ENCODE results near the gene DPM3. TPM values are rescaled to one million over a fixed set of nuclear protein-coding genes. Genes with fewer than 3 reads are reported as not detected.

The DPM3 gene
- total RNA-seq, 2 experiments from 2014 or later, result 17.6 to 20.5 TPM

DNA sequence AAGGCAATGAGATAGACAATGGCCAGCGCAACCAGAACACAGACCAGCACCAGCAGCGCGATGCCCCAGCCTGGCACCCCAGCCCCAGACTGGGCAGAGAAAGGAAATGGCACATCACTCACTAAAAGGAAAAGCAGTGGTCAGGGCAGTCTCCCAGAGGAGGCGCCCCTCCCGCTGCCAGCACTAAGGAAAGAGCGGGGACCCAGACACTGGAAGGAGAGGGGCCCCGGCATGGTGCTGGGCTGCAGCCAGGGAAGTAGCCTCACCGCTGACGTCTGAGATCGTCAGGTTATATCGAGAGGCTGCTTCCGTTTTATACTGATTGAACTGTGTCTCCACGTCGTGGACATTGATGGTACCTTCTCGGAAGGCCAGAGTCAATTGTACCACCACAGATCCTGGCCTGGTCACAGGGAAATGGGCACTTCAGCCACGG lies 47.1 kb upstream of the DPM3 start:
- intact Hi-C loops (cut with DNase I, micrococcal nuclease), result no loop called here
- peak overlapping the region; percentile 11 for H3K4me3 Mint-ChIP-seq
- no peaks in the 10 kb centered on the region for H3K27me3 ChIP-seq (ENCODE audit: control insufficient read depth in 1 of 2, insufficient read depth in 2 of 2, low read length in 2 of 2)
- ATAC-seq (ENCODE audit: poor library complexity) (no peak), DNase-seq (no peak)
- peaks cover 6% of the 10 kb centered on the region for H3K36me3 ChIP-seq (ENCODE audit: insufficient read depth, low read length)
- POLR2A ChIA-PET, result no interaction called here
- H3K36me3 Mint-ChIP-seq (ENCODE audit: low read depth), result peaks cover 8% of the 10 kb centered on the region
- H3K9me3 ChIP-seq (ENCODE audit: control insufficient read depth in 1 of 2, insufficient read depth in 1 of 2, low read length in 2 of 2), result no peaks in the 10 kb centered on the region
- H3K4me1 Mint-ChIP-seq (ENCODE audit: low read depth), result peaks cover 10% of the 10 kb centered on the region
- no peaks in the 10 kb centered on the region for H3K9me3 Mint-ChIP-seq
- no peaks in the 10 kb centered on the region for H3K27me3 Mint-ChIP-seq
- H3K27ac Mint-ChIP-seq, result no peak overlapping the region
- TF ChIP-seq, protein P1, sequence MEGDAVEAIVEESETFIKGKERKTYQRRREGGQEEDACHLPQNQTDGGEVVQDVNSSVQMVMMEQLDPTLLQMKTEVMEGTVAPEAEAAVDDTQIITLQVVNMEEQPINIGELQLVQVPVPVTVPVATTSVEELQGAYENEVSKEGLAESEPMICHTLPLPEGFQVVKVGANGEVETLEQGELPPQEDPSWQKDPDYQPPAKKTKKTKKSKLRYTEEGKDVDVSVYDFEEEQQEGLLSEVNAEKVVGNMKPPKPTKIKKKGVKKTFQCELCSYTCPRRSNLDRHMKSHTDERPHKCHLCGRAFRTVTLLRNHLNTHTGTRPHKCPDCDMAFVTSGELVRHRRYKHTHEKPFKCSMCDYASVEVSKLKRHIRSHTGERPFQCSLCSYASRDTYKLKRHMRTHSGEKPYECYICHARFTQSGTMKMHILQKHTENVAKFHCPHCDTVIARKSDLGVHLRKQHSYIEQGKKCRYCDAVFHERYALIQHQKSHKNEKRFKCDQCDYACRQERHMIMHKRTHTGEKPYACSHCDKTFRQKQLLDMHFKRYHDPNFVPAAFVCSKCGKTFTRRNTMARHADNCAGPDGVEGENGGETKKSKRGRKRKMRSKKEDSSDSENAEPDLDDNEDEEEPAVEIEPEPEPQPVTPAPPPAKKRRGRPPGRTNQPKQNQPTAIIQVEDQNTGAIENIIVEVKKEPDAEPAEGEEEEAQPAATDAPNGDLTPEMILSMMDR (IDR thresholded peaks at IDR 0.05), result no peak
- no peak overlapping the region for H3K27ac ChIP-seq (ENCODE audit: low read depth in 1 of 2, low read length in 2 of 2)
- no peak overlapping the region for H3K4me3 ChIP-seq (ENCODE audit: low read length)
- H3K4me1 ChIP-seq (ENCODE audit: insufficient read depth, low read length), result peaks cover 7% of the 10 kb centered on the region
- CTCF ChIA-PET, result no interaction called here

DNA sequence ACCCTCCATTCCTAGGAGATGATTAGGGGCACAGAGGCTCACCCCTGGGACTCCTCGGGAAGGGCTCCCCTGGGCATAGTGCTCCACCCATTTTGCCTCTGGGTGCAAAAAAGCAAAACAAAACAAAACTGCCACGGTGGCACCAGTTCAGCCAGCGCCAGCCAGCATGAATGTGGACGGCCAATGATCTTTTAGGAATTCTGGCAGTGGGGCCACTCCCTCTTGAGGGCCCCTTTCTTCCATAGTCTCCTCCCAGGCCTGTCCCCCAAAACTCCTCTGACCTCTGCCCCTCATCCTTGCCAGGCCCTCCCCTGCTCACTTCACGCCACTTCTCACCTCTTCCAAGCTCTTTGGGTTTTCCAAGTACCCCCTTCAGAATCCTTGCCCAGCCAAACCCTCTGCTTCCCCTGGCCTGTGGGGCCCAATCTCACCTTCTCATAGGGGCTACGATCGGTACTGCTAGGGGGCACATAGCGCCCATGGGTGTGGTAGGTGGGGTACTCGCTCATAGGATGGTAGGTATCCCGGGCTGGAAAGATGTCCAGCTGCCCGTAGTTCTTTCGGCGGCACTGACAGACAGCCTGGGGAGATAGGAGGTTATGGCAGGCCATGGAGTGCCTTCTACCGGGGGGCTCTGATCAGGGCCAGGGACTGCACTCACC lies 46.6 kb upstream of the DPM3 start:
- Histone ChIP-seq H3K4me1 (ENCODE audit: insufficient read depth, low read length) (peaks cover 2% of the 10 kb centered on the region), H3K4me3 (ENCODE audit: low read length) (no peak overlapping the region), H3K36me3 (ENCODE audit: insufficient read depth, low read length) (peaks cover 11% of the 10 kb centered on the region), H3K27ac (ENCODE audit: low read depth in 1 of 2, low read length in 2 of 2) (no peak overlapping the region), H3K9me3 (ENCODE audit: control insufficient read depth in 1 of 2, insufficient read depth in 1 of 2, low read length in 2 of 2) (no peaks in the 10 kb centered on the region), H3K27me3 (ENCODE audit: control insufficient read depth in 1 of 2, insufficient read depth in 2 of 2, low read length in 2 of 2) (no peaks in the 10 kb centered on the region)
- Mint-ChIP-seq H3K27me3 (no peaks in the 10 kb centered on the region), H3K4me3 (peak overlapping the region; percentile 11), H3K27ac (no peak overlapping the region), H3K36me3 (ENCODE audit: low read depth) (peaks cover 8% of the 10 kb centered on the region), H3K4me1 (ENCODE audit: low read depth) (peaks cover 6% of the 10 kb centered on the region), H3K9me3 (no peaks in the 10 kb centered on the region)
- no peak for DNase-seq
- intact Hi-C loops (cut with DNase I, micrococcal nuclease), result no loop called here
- ATAC-seq (ENCODE audit: poor library complexity), result no peak
- ChIA-PET CTCF (interaction anchor here (0.6 kb wide), 1 partner anchor 191 kb away, joined by 4 read pairs; no protein-coding TSS in a partner anchor), POLR2A (no interaction called here)
- TF ChIP-seq, protein P1 (IDR thresholded peaks at IDR 0.05), result no peak

DNA sequence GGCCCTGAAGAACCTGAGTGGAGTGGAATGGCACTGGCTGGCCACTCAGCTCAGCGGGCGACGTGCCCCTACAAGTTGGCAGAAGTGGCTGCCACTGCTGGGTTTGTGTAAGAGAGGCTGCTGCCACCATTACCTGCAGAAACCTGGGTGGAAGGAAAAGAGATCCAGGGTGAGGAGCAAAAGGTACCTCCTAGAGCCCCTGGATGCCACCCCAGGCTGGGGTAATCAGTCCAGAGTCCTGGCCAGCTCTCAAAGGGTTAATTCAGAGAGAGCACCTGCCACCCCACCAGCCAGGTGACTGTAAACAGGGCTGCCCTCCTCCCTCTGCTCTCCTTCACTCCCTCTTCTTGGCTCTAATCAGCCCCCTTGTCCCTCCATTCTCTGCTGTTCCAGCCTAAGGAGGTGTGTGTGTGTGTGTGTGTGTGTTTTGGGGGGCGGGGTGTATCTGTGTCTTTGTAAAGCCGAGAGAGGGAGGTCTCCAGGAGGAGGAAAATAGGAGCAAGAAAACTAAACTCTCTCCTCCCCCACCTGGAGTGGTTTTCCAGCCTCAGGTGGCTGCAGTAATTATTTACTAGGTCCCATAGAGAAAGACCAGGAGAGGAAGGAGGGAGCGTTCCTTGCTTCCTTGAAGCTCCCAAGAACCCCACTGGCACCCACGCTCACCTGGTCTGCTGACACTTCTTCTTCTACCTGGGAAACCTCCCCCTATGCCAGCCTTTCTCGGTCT lies 45.9 kb upstream of the DPM3 start:
- ChIA-PET POLR2A (no interaction called here), CTCF (interaction anchor here (0.6 kb wide), 1 partner anchor 192 kb away, joined by 4 read pairs; no protein-coding TSS in a partner anchor)
- Histone ChIP-seq H3K9me3 (ENCODE audit: control insufficient read depth in 1 of 2, insufficient read depth in 1 of 2, low read length in 2 of 2) (no peaks in the 10 kb centered on the region), H3K27ac (ENCODE audit: low read depth in 1 of 2, low read length in 2 of 2) (no peak overlapping the region), H3K4me3 (ENCODE audit: low read length) (no peak overlapping the region), H3K27me3 (ENCODE audit: control insufficient read depth in 1 of 2, insufficient read depth in 2 of 2, low read length in 2 of 2) (no peaks in the 10 kb centered on the region), H3K4me1 (ENCODE audit: insufficient read depth, low read length) (no peaks in the 10 kb centered on the region), H3K36me3 (ENCODE audit: insufficient read depth, low read length) (peaks cover 17% of the 10 kb centered on the region)
- TF ChIP-seq, protein P1 (IDR thresholded peaks at IDR 0.05), result no peak
- Mint-ChIP-seq H3K4me3 (no peak overlapping the region), H3K36me3 (ENCODE audit: low read depth) (peaks cover 8% of the 10 kb centered on the region), H3K27ac (no peak overlapping the region), H3K27me3 (no peaks in the 10 kb centered on the region), H3K4me1 (ENCODE audit: low read depth) (peaks cover 6% of the 10 kb centered on the region), H3K9me3 (no peaks in the 10 kb centered on the region)
- ATAC-seq (ENCODE audit: poor library complexity), result no peak
- intact Hi-C loops (cut with DNase I, micrococcal nuclease), result no loop called here
- DNase-seq, result no peak

Measured in CD4-positive, alpha-beta T cell (primary cell).